Activated CD4-positive, alpha-beta memory T cell treated with anti-CD3 and anti-CD28 coated beads for 36 hours (primary cell): Measurements from ENCODE around the gene MIS18BP1. TPM values are rescaled to one million over a fixed set of nuclear protein-coding genes. Genes with fewer than 3 reads are reported as not detected.

Experiments used
- CTCF ChIA-PET: fragments of 350-600 bp; sonication (Branson Sonifier 250); formaldehyde crosslinking; loops from one replicate; lab custom pipeline; 2021; ENCODE audit warnings: antibody characterized with exemption, inconsistent platforms; lab: Charles Lee
- POLR2A ChIA-PET: fragments of 350-600 bp; sonication (Branson Sonifier 250); formaldehyde crosslinking; loops from one replicate; lab custom pipeline; 2021; ENCODE audit warnings: antibody characterized with exemption; lab: Charles Lee
- DNase-seq: peaks from one replicate; pipeline ENCODE4 v3.0.0-alpha.2; 2020
- H3K27ac Mint-ChIP-seq: one replicate; pipeline ENCODE4 v1.8.0; 2021; ENCODE audit warnings: mixed read lengths
- H3K27me3 Mint-ChIP-seq: one replicate; pipeline ENCODE4 v1.8.0; 2021; ENCODE audit warnings: mixed read lengths
- H3K36me3 Mint-ChIP-seq: one replicate; pipeline ENCODE4 v1.8.0; 2021; ENCODE audit warnings: mixed read lengths
- H3K4me1 Mint-ChIP-seq: one replicate; pipeline ENCODE4 v1.8.0; 2021; ENCODE audit warnings: low read depth, mixed read lengths
- H3K4me3 Mint-ChIP-seq: one replicate; pipeline ENCODE4 v1.8.0; 2021; ENCODE audit warnings: mild to moderate bottlenecking, mixed read lengths
- H3K9me3 Mint-ChIP-seq: one replicate; pipeline ENCODE4 v1.8.0; 2021; ENCODE audit warnings: mixed read lengths
- intact Hi-C: fragments of 100-400 bp; cut with micrococcal nuclease; formaldehyde crosslinking; loops from one replicate; pipeline ENCODE4 v1.15.1; 2023
- total RNA-seq, 2 experiments: library from RNA; stranded (reverse); gene quantifications; one replicate each; pipeline ENCODE4 v1.2.3, GENCODE V29; 2021

The MIS18BP1 gene
- total RNA-seq, 2 experiments from 2014 or later: 53.7 to 58.5 TPM

GRCh38 chr14:45198551-45198950 lies 54.5 kb downstream of the MIS18BP1 start:
- Mint-ChIP-seq H3K36me3 (peaks cover 13% of the 10 kb centered on the region), H3K4me3 (no peak overlapping the region), H3K4me1 (peaks cover 24% of the 10 kb centered on the region), H3K27ac (no peak overlapping the region), H3K9me3 (no peaks in the 10 kb centered on the region), H3K27me3 (no peaks in the 10 kb centered on the region)
- POLR2A ChIA-PET: no interaction called here
- no peak for DNase-seq
- CTCF ChIA-PET: interaction anchor here (1.3 kb wide), 1 partner anchor 55 kb away, joined by 4 read pairs; no protein-coding TSS in a partner anchor
- intact Hi-C loops: no loop called here

GRCh38 chr14:45194964-45195363 lies 58.0 kb downstream of the MIS18BP1 start:
- Mint-ChIP-seq H3K27me3 (no peaks in the 10 kb centered on the region), H3K36me3 (peaks cover 13% of the 10 kb centered on the region), H3K4me3 (no peak overlapping the region), H3K9me3 (no peaks in the 10 kb centered on the region), H3K4me1 (peaks cover 13% of the 10 kb centered on the region), H3K27ac (no peak overlapping the region)
- intact Hi-C loops: no loop called here
- no peak for DNase-seq
- ChIA-PET CTCF (no interaction called here), POLR2A (no interaction called here)

GRCh38 chr14:45185100-45185814 lies 67.7 kb downstream of the MIS18BP1 start:
- Mint-ChIP-seq H3K9me3 (no peaks in the 10 kb centered on the region), H3K27ac (no peak overlapping the region), H3K4me1 (no peaks in the 10 kb centered on the region), H3K4me3 (no peak overlapping the region), H3K27me3 (no peaks in the 10 kb centered on the region), H3K36me3 (peaks cover 15% of the 10 kb centered on the region)
- intact Hi-C loops: no loop called here
- POLR2A ChIA-PET: no interaction called here
- CTCF ChIA-PET: no interaction called here
- DNase-seq: no peak

DNA sequence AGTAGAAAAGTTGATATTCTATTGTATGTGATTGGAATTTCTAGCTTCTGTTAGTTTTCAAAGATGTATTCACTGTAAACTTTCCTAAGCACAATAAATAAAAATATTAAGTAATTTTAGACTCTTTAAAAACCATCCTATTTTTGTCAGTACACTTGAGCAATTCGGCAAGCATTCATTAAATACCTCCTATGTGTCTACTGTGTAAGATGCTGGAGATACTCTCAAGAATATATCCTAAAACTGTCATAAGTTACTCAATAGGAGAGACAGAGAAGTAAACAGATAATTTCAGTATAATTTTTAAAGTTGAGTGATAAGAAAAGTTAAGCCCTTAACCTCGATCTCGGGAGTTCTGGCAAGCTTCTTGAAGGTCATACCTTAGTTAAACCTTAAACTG lies 71.2 kb downstream of the MIS18BP1 start:
- Mint-ChIP-seq H3K27me3 (no peaks in the 10 kb centered on the region), H3K4me1 (no peaks in the 10 kb centered on the region), H3K4me3 (no peak overlapping the region), H3K27ac (no peak overlapping the region), H3K9me3 (no peaks in the 10 kb centered on the region), H3K36me3 (peaks cover 10% of the 10 kb centered on the region)
- ChIA-PET POLR2A (no interaction called here), CTCF (interaction anchor here (0.7 kb wide), 1 partner anchor 203 kb away, joined by 3 read pairs; no protein-coding TSS in a partner anchor)
- intact Hi-C loops: no loop called here
- DNase-seq: no peak

DNA sequence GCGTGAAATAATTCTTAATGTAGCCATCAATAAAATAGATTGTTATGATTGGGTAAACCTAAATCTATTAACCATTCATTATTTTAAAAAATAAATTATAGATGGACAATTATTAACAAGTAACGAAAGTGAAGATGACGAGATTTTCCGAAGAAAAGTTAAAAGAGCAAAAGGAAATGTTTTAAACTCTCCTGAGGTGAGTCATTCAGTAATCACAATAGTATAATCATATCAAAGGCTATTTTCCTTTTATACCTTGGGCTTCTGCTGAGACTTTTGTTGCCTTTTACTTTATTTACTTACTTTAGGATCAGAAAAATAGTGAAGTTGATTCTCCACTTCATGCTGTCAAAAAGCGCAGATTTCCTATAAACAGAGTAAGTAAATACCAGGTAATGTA lies 71.7 kb downstream of the MIS18BP1 start:
- Mint-ChIP-seq H3K27ac (no peak overlapping the region), H3K9me3 (no peaks in the 10 kb centered on the region), H3K4me3 (no peak overlapping the region), H3K4me1 (no peaks in the 10 kb centered on the region), H3K27me3 (no peaks in the 10 kb centered on the region), H3K36me3 (peaks cover 6% of the 10 kb centered on the region)
- POLR2A ChIA-PET: no interaction called here
- intact Hi-C loops: no loop called here
- DNase-seq: no peak
- CTCF ChIA-PET: no interaction called here

DNA sequence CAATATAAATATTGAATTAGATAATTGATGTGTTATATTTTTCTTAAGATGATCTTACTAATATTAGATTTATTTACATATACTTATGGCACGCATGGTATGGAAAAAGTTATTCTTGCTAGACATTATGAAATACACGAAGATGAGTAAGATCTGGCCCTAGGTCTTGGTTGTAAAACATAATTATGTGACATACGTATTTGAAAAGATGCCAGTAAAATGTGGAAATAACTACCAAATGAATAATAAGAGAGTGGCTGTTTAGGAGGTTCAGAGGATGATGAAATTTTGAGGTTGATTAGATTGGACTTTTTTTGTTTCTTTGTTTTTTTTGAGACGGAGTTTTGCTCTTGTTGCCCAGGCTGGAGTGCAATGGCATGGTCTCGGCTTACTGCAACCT lies 75.9 kb downstream of the MIS18BP1 start:
- H3K36me3 Mint-ChIP-seq: peaks cover 10% of the 10 kb centered on the region
- H3K4me3 Mint-ChIP-seq: no peak overlapping the region
- H3K4me1 Mint-ChIP-seq: no peaks in the 10 kb centered on the region
- CTCF ChIA-PET: no interaction called here
- H3K27me3 Mint-ChIP-seq: no peaks in the 10 kb centered on the region
- H3K9me3 Mint-ChIP-seq: no peaks in the 10 kb centered on the region
- intact Hi-C loops: no loop called here
- no peak overlapping the region for H3K27ac Mint-ChIP-seq
- POLR2A ChIA-PET: no interaction called here
- no peak for DNase-seq

DNA sequence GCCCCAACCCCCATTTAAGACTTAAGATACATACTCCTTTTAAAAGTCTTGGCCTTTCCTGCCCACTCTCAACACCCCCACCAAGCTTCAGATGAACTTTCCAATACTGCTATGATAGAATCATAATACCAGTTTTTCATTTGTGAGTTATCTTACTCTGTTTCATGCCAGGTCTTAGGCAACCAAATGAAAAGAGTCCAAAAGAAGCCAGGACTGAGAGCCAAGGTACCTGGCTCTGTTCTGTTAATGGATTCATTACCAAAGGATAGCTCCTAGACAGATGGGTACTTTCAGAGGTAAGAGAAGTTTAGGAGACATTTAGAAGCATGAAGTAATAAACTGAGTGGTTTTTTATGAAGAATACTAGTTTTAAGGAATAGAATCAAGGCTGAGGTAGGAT lies 83.1 kb downstream of the MIS18BP1 start:
- DNase-seq: no peak
- H3K36me3 Mint-ChIP-seq: peaks cover 16% of the 10 kb centered on the region
- intact Hi-C loops: no loop called here
- POLR2A ChIA-PET: no interaction called here
- no peaks in the 10 kb centered on the region for H3K4me1 Mint-ChIP-seq
- no peak overlapping the region for H3K4me3 Mint-ChIP-seq
- H3K27me3 Mint-ChIP-seq: no peaks in the 10 kb centered on the region
- no peaks in the 10 kb centered on the region for H3K9me3 Mint-ChIP-seq
- CTCF ChIA-PET: no interaction called here
- H3K27ac Mint-ChIP-seq: no peak overlapping the region

DNA sequence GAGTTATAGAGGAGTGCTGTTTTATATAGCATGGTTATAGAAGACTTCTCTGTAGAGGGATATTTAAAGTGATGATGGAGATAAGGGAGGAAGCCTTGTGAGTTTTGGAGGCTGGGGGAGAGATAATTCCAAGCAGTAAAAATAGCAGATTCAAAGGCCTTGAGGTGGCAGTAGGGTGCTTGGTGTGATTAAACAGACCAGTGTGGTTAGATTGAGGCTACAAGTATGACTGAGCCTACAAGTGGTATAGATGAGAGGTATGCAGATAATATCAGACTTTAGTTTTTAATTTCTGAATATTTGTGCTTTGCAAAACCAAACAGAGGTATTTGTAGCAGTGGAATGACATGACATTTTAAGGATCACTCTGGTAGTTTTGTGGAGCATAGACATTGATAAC lies 96.9 kb downstream of the MIS18BP1 start:
- ChIA-PET CTCF (no interaction called here), POLR2A (no interaction called here)
- H3K4me3 Mint-ChIP-seq: no peak overlapping the region
- no peaks in the 10 kb centered on the region for H3K27me3 Mint-ChIP-seq
- intact Hi-C loops: no loop called here
- H3K4me1 Mint-ChIP-seq: peaks cover 3% of the 10 kb centered on the region
- H3K27ac Mint-ChIP-seq: no peak overlapping the region
- H3K36me3 Mint-ChIP-seq: peaks cover 5% of the 10 kb centered on the region
- DNase-seq: no peak
- H3K9me3 Mint-ChIP-seq: no peaks in the 10 kb centered on the region

Other genes with a start within 250 kb of the MIS18BP1 start
- 10 to 100 TPM; 38.9 to 40.9 TPM for gene PRPF39, start 169.1 kb downstream of the MIS18BP1 start, total RNA-seq
- 10 to 100 TPM; 71.2 to 72.4 TPM for gene FKBP3, start 118.7 kb downstream of the MIS18BP1 start, total RNA-seq
- 10 to 100 TPM; 15.9 to 17.2 TPM for gene FANCM, start 117.3 kb downstream of the MIS18BP1 start, total RNA-seq